Stomach (tissue), 4 donors: ENCODE measurements around the gene TNNI3K.

Experiments used
- EP300 ChIP-seq: sonication (generic); formaldehyde crosslinking; IDR thresholded peaks from one replicate; pipeline ENCODE4 v1.6.1; 2017; ENCODE audit warnings: antibody characterized with exemption
- POLR2AphosphoS5 ChIP-seq, 3 donors: sonication (generic); formaldehyde crosslinking; IDR thresholded peaks; one replicate each; pipeline ENCODE4 v1.6.1; 2016; ENCODE audit warnings: antibody characterized with exemption in 3 of 3
- TF ChIP-seq, protein P1 (sequence below), 7 experiments: fragments of 450-650 bp in 4 of 7; fragments of 200-600 bp in 3 of 7; sonication (generic) in 3 of 7; IDR thresholded peaks; one replicate each; pipeline ENCODE4 v1.5.1; 2016 to 2019; ENCODE audit warnings: antibody characterized with exemption in 7 of 7, control low read depth in 2 of 7, mild to moderate bottlenecking in 1 of 7

DNA sequence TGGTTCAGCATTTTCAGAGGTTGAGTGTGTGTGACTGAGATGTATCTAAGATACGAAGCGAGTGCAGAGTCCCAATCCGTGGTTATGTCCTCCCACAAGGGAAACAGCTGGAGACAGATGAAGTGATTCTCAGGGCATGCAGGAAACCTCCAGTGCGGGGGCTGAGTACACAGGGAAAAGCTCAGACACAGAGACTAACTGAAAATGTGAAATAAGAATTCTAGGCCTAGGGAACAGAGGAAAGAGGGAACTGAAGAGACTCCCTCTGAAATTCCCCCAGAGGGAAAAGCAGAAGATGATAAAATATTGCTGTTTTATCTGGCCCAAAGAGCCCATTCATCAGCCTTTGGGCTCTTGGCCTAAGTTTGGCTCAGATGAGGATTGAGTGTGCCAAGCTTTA, 160.4 kb downstream of the TNNI3K start:
- TF ChIP-seq, protein P1, sequence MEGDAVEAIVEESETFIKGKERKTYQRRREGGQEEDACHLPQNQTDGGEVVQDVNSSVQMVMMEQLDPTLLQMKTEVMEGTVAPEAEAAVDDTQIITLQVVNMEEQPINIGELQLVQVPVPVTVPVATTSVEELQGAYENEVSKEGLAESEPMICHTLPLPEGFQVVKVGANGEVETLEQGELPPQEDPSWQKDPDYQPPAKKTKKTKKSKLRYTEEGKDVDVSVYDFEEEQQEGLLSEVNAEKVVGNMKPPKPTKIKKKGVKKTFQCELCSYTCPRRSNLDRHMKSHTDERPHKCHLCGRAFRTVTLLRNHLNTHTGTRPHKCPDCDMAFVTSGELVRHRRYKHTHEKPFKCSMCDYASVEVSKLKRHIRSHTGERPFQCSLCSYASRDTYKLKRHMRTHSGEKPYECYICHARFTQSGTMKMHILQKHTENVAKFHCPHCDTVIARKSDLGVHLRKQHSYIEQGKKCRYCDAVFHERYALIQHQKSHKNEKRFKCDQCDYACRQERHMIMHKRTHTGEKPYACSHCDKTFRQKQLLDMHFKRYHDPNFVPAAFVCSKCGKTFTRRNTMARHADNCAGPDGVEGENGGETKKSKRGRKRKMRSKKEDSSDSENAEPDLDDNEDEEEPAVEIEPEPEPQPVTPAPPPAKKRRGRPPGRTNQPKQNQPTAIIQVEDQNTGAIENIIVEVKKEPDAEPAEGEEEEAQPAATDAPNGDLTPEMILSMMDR (IDR thresholded peaks at IDR 0.05) = no peak
- TF ChIP-seq POLR2AphosphoS5 (IDR thresholded peaks at IDR 0.05) = no peak
- no peak for TF ChIP-seq EP300
